HepG2 (cell line): ENCODE results near the gene ERBB3.

Experiments used
- MYC ChIP-seq: sonication (generic); formaldehyde crosslinking; IDR thresholded peaks from 2 replicates; pipeline ENCODE4 v1.9.0; 2021; ENCODE audit warnings: missing genetic modification reagents, borderline replicate concordance
- NFIC ChIP-seq: IDR thresholded peaks from 2 replicates; pipeline ENCODE4 v1.6.1; 2012; ENCODE audit warnings: mild to moderate bottlenecking, low read length, inconsistent platforms

GRCh38 chr12:56127485-56127887 is 47.5 kb downstream of the ERBB3 start:
- TF ChIP-seq MYC (CRISPR knock-in tag) (no peak), NFIC (no peak; the same call in 1 of the 2 replicates)
